Measurements from ENCODE around the gene HRH1.
"Not testable (repeated sequence)": the region's sequence is repeated elsewhere in the genome, so short reads cannot be mapped to it uniquely, and the experiment has no call there.

Gene HRH1

DNA sequence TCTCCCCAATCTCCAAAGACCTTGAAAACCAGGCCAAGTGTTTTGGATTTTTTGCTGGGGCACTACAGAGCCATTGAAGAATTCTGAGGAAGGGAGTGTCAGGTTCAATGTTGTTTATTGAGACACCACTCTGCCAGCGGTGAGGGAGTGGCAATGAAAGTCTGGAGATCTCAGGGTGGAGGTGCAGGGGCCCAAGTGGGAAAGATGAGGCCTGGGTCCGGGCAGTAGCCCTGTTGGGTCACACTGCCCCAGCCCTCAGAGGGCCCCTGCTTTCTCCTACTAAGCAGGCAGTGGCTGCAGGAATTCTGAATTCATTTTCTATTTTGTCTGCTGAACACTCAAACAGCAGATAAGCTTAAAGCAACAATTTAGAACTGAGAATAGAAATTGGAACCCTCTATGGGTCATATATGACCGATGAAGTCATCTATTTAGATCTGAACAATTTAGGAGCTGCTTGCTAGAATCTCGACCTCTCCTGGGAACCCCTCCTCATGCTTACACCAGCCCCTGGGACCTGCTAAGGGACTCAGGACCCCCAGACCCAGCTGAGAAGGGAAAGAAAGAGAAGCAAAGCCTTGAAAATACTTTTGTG is 17.9 kb downstream of the HRH1 start:
- DNase-seq (ENCODE audit: low spot score), result no peak

DNA sequence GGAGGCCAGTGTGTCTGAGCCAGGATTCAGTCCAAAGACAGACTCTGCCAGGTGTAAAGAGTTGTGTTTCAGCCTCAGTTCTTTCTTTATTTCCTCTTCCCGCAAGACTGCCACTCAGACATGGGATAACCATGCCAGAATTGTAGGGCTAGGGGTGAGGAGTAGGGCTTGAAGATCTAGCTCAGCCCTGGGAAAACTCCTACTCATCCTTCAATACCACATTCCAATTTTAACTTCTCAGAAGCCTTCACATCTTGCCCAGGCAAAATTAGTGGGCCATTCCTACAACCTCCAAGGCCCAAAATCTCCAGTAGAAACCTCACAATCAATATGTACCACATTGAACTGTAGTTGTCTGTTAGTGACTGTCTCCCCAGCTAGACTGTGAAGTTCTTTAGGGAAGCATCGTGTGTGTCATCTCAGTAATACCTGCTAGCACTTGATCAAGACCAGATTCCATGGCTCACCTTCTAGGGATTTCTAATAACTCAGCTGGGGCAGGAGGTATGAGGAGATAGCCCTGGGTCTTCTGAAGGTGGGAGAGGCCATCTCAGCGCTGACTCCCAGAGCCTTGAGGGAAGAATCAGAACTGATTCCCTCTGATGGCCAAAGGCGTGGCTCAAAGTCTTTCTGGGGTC is 19.7 kb downstream of the HRH1 start:
- DNase-seq (ENCODE audit: low spot score), result no peak

- DNase-seq (ENCODE audit: low spot score), result no peak
Measured at GRCh38 chr3:11178421-11178820, 24.1 kb downstream of the HRH1 start.

DNA sequence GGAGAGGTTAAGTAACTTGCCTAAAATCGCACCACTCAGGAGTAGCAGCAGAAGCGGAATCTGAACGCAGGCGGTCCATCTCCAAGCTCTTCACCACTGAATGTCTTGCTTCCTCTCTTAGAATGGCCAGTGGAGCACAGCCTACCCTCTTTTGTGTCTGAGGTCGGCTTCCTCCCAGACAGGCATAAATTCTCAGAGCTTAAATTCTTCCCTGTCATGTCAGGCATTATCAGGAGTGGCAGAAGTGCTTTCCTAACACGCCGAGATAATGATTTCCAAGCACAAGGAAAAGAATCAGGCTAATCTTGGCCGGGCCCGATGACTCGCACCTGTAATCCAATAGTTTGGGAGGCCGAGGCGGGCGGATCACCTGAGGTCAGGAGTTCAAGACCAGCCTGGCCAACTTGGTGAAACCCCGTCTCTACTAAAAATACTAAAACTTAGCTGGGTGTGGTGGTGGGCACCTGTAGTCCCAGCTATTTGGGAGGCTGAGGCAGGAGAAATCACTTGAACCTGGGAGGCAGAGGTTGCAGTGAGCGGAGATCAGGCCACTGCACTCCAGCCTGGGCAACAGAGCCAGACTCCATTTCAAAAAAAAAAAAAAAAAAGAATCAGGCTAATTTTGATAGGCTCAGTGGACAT is 30.2 kb downstream of the HRH1 start:
- DNase-seq (ENCODE audit: low spot score), result not testable (repeated sequence)

DNA sequence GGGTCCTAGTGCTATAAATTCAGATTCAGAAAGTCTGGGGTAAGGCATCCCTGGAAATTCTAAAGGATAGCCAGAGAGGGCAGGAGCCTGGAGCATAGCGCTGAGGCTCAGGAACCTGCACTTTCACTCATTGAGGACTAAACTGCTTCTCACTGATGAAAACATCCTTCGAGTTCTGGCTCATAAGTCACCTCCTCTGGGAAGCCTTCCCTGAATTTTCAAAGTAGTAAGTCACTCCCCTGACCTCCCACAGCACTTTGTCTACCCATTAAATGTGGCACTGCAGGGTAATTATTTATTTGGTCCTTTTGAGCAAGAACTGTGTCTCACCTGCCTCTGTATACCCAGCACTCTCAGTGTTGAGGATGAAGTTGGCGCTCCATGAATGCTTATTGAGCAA is 30.9 kb downstream of the HRH1 start:
- no peak for DNase-seq (ENCODE audit: low spot score)

DNA sequence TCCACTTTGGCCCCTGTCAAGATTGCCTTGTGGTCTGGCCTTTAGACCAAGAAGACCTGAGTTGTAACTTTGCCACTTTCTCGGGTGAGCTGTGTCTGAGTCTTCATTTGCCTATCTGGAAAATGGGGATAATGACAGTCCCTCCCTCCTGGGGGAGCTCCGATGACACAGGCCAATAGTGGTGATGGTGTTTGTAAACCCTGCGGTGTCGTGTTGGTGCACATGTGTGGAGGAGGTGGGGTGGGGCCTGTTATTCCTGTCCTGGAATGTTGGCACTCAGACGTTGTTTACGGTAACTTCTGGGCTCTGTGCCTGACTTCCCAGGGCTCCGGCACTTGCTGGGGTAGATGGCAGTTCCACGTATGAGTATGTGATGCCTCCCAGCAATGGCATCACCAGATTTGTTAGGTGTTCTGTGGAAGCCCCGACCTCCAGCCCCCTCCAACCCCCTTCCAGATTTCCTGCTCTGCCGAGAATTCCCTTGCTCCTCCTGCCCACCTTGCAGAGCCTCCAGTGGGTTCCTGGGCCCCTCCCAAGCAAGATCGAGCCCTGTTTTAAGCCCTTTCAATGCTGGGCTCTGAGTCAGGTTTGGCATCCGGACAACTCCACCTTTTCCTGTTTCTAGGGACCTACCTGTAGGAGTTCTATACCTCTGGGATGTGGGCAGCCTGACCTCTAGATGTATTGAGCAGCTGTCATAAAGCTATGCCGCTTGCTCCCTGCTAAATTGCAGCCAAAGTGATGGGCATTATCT is 31.4 kb downstream of the HRH1 start:
- DNase-seq (ENCODE audit: low spot score), result no peak

DNA sequence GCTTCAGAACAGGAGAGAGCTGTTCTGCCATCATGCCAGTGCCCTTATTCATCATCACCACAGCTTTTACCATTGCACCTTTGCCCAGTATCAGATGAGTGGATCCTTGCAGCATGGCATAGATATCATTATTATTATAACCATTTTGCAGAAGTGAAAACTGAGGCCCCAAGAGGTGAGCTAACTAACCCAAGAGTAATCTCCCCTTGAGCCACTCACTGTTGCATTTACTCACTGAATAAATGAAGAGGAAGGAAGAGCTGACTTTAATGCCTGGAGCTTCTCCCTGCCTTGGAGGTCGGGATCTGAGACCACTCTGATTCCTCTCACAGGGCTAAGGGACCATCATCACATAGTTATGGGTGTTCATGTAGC is 32.0 kb downstream of the HRH1 start:
- no peak for DNase-seq (ENCODE audit: low spot score)

GRCh38 chr3:11186771-11187191 is 32.5 kb downstream of the HRH1 start:
- no peak for DNase-seq (ENCODE audit: low spot score)

DNA sequence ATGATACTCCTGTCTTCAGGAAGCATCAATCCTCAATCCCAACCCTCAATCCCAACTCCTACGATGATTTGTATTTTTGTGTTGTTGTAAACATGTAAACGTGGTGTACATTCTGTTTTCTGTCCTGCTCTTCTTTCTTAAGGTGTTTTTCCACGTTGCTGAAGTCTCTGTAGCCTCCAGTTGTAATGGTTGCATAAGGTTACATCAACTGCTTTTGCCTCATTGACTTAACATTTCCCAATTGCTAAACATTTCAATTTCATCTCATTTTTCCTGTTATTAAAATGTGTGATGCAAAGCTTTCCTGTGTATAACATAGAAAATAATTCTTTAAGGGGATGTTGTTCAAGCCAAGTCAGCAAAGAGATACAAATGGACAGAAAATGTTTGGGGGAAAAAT is 33.4 kb downstream of the HRH1 start:
- DNase-seq (ENCODE audit: low spot score), result no peak

DNA sequence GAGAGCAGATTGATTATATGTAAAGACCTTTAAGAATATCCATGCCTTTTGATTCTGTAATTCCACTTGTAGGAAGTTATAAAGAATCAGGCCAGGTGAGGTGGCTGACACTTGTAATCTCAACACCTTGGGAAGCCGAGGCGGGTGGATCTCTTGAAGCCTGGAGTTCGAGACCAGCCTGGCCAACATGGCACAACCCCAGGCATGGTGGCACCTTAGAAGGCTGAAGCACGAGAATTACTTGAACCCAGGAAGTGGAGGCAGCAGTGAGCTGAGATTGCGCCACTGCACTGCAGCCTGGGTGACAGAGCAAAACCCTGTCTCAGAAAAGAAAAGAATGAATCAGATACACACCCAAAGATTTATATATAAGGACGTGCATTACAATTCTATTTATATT is 33.9 kb downstream of the HRH1 start:
- DNase-seq (ENCODE audit: low spot score), result no peak

DNA sequence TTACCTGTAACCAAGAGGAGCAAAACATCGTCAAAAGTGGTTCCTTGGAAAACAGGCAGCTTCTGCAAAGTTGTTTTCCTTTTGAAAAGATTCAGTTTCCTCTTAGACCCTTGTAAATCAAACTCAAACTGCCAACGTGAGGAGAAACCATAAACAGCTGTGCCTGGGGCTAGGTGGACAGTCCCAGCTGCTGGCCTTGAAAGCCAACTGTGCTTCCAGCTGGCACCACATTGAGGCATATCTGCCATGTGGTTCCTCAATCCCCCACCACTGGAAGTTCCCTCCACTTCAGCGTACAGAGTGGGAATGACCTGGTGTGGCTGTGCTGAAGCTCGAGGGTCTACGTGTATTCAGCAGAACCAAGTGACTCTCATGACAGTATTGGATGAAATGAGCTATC is 40.9 kb downstream of the HRH1 start:
- no peak for DNase-seq (ENCODE audit: low spot score)

DNA sequence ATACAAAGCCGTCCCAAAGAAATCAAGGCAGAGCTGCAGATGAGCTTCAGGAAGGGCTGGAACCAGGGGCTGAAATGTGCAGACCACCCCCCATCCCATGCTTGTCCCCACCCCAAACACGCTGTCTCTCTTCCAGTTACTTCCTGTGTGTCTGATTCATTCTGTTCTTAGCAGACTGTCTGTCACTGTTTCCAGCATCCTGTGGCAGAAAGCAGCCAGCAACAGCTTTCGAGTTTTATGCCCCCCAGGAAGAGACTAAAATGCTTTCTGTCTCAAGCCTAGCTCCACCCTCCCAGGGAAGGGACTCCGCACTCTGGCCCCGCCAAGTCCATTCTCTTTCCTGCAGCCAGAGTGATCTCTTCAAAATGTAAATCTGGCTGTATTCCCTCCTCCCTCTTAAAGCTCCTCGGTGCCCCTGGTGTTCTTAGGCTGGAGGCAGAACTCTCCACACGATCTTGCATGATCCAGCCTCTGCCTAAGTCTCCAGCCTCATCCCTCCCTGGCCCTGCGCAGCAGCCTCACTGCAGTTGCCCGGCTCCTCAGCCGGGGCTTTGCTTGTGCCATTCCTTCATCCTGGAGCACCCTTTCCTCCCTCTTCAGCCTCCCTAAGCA is 41.5 kb downstream of the HRH1 start:
- no peak for DNase-seq (ENCODE audit: low spot score)

GRCh38 chr3:11197484-11197883 is 43.2 kb downstream of the HRH1 start:
- DNase-seq (ENCODE audit: low spot score), result no peak

GRCh38 chr3:11198070-11198469 is 43.8 kb downstream of the HRH1 start:
- DNase-seq (ENCODE audit: low spot score), result no peak

DNA sequence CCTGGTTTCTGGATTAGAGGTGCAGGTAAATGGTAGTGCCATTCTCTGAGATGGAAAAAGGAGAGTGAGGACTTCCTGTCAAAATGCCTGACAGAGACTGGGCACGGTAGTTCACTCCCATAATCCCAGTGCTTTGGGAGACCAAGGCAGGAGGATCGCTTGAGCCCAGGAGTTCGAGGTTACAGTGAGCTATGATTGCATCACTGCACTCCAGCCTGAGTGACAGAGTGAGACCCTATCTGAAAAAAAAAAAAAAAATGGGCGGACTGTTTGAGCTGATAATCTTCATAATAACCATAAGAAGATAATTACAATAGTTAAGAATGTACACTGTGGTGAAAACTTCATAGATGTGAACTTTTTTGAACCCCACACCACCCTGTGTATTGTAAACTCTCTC is 44.2 kb downstream of the HRH1 start:
- DNase-seq (ENCODE audit: low spot score), result no peak

DNA sequence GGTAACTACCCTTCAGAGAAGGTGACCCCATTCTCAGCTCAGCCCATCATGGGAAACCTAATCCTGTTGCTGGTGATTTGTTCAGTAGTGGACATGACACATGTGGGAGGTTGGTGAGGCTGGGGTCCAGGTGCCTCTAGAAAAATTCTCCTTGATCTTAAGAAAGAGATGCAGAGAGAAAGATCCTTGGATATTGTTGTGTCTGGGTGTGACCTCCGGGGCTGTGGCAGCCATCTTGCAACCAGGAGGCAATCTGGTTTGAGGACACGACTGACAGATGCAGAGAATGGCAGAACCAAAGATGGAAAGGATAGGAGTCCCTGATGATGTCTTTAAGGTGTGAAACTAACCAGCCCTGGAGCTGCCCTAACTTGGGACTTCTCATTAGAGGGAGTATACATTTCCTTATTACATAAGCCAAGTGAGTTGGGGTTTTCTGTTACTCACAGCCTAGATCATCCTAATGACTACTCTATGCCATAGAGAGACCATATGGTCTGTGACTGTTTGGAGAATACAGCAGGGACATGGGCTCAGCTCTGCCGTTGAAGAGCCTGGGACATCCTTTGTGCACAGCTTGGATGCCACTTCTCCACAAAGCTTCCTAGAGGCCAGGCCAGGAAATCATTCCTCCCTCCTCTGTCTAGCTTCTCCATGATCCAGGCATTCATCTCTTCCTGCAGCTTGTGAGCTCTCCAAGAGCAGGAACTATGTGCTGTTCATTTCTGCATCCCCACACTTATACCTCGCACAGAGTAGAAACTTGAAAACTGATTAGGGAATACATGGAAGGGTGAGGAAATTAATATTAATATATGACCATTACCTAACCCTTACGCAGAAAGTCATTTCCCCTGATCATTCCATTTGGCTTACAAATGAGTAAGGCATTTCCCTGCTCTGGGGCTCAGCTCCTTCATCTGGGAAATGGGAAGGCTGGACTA is 45.9 kb downstream of the HRH1 start:
- no peak for DNase-seq (ENCODE audit: low spot score)

GRCh38 chr3:11201251-11202019 is 47.1 kb downstream of the HRH1 start:
- no peak for DNase-seq (ENCODE audit: low spot score)

DNA sequence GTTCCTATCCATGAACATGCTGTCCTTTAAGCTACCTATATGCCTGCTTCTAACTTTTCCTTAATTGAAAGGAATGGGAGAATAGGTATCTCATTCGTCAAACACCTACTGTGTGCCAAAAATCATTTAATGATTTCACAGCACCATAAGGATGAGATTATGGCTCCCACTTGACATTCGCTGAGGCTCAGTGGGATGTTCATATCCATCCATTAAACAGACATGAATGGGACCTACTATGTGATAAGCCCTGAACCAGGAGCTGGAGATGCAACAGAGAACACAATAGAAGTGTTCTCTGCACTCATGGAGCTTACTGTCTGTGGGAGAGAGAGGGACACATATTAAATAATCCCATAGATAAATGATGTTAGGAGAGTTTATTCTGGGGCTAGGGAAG is 49.7 kb downstream of the HRH1 start:
- DNase-seq (ENCODE audit: low spot score), result no peak

DNA sequence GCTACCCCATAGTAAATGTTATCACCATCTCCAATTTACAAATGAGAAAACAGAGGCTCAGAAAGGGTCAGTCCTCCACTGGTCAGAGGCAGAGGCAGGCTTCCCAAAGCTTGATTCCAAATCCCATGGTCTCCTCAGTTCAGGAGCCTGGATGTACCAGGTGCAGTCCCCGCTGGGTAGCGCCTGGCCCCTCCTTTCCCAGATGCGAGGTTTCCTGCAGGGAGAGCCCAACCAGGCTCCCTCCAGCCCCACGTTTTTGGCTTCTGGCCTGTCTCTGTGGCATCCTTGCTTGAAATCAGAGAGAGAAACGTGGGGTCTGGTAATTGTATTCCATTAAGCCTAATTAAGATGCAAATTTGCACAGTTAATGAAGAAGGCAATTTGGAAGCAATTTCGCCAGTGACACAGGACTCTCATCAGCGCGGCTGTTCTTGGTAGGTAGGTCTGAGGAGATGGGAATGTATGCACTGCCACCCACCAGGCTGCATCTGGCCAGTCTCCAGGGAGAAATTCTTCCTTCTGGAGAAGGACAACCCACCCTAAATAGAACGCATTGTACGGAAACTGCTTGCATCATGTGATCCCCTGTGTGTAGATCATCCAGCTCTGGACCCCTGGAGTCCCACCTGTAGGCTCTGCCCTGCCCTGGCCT is 50.5 kb downstream of the HRH1 start:
- no peak for DNase-seq (ENCODE audit: low spot score)

GRCh38 chr3:11205881-11206280 is 51.6 kb downstream of the HRH1 start:
- DNase-seq (ENCODE audit: low spot score), result not testable (repeated sequence)
